Peyer's patch (tissue), 4 donors: Measurements from ENCODE around the gene CLDN5. TPM values are rescaled to one million over a fixed set of nuclear protein-coding genes. Genes with fewer than 3 reads are reported as not detected.
"Not testable (repeated sequence)": the region's sequence is repeated elsewhere in the genome, so short reads cannot be mapped to it uniquely, and the experiment has no call there.

Experiments
- DNase-seq, 3 donors: peaks; one replicate each; pipeline ENCODE4 v3.0.0-alpha.2; 2017 to 2019
- H3K27ac ChIP-seq, 4 donors: fragments of 200-600 bp; sonication (generic); one replicate each; pipeline ENCODE4 v1.5.1; 2016 to 2019
- H3K27me3 ChIP-seq, 2 donors: fragments of 200-600 bp; sonication (generic); one replicate each; pipeline ENCODE4 v1.5.1; 2019
- H3K36me3 ChIP-seq, 3 donors: fragments of 200-600 bp; sonication (generic); one replicate each; pipeline ENCODE4 v1.5.1; 2016 to 2019
- H3K4me1 ChIP-seq, 4 donors: fragments of 200-600 bp; sonication (generic); one replicate each; pipeline ENCODE4 v1.5.1; 2016 to 2019
- H3K4me3 ChIP-seq, 4 donors: fragments of 200-600 bp; sonication (generic); 1 replicate in 3 of 4; 2 replicates in 1 of 4; pipeline ENCODE4 v1.5.1; 2016 to 2019; ENCODE audit warnings: mild to moderate bottlenecking in 1 of 4
- H3K9me3 ChIP-seq, 4 donors: fragments of 200-600 bp; sonication (generic); one replicate each; pipeline ENCODE4 v1.5.1; 2016 to 2019; ENCODE audit warnings: mild to moderate bottlenecking in 1 of 4
- POLR2A ChIP-seq, 2 donors: fragments of 450-650 bp; IDR thresholded peaks; one replicate each; pipeline ENCODE4 v1.5.1; 2017; ENCODE audit warnings: antibody characterized with exemption in 2 of 2, mild to moderate bottlenecking in 2 of 2, moderate library complexity in 2 of 2
- total RNA-seq, 4 donors: library from RNA; depleted of rRNA; stranded (reverse); fragments of >200 nt; gene quantifications; one replicate each; pipeline ENCODE4 v1.1.0, GENCODE V29; 2016
- TF ChIP-seq, protein P1 (sequence below), 6 experiments: fragments of 450-650 bp in 4 of 6; fragments of 200-600 bp in 2 of 6; sonication (generic) in 1 of 6; IDR thresholded peaks; one replicate each; pipeline ENCODE4 v1.5.1; 2017 to 2019; ENCODE audit warnings: antibody characterized with exemption in 6 of 6, mild to moderate bottlenecking in 3 of 6, moderate library complexity in 1 of 6

CLDN5 gene
- total RNA-seq, 4 donors from 2014 or later, result 27.0 to 67.0 (median 34.1) TPM

DNA sequence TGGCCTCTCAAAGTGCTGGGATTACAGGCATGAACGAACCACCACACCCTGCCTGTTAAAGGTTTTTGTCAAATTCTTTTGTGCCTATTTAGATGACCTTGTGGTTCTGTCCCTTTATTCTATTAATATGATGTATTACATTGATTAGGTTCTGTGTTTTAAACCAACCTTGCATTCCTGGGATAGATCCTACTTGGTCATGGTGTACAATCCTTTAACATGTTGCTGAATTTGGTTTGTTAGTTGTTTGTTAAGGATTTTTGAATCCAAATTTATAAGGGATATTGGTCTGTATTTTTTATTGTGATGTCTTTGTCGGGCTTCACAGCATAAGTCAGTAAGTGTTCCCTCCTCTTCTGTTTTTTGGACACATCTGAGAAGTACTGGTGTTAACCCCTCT, 29.0 kb upstream of the CLDN5 start:
- no peak overlapping the region for H3K27ac ChIP-seq
- no peaks in the 10 kb centered on the region for H3K36me3 ChIP-seq
- H3K9me3 ChIP-seq, result no peaks in the 10 kb centered on the region
- no peak overlapping the region for H3K4me3 ChIP-seq
- H3K27me3 ChIP-seq, result no peaks in the 10 kb centered on the region
- no peak for TF ChIP-seq POLR2A (IDR thresholded peaks at IDR 0.05)
- TF ChIP-seq, protein P1, sequence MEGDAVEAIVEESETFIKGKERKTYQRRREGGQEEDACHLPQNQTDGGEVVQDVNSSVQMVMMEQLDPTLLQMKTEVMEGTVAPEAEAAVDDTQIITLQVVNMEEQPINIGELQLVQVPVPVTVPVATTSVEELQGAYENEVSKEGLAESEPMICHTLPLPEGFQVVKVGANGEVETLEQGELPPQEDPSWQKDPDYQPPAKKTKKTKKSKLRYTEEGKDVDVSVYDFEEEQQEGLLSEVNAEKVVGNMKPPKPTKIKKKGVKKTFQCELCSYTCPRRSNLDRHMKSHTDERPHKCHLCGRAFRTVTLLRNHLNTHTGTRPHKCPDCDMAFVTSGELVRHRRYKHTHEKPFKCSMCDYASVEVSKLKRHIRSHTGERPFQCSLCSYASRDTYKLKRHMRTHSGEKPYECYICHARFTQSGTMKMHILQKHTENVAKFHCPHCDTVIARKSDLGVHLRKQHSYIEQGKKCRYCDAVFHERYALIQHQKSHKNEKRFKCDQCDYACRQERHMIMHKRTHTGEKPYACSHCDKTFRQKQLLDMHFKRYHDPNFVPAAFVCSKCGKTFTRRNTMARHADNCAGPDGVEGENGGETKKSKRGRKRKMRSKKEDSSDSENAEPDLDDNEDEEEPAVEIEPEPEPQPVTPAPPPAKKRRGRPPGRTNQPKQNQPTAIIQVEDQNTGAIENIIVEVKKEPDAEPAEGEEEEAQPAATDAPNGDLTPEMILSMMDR (IDR thresholded peaks at IDR 0.05), result no peak
- DNase-seq, result no peak
- H3K4me1 ChIP-seq, result no peaks in the 10 kb centered on the region

DNA sequence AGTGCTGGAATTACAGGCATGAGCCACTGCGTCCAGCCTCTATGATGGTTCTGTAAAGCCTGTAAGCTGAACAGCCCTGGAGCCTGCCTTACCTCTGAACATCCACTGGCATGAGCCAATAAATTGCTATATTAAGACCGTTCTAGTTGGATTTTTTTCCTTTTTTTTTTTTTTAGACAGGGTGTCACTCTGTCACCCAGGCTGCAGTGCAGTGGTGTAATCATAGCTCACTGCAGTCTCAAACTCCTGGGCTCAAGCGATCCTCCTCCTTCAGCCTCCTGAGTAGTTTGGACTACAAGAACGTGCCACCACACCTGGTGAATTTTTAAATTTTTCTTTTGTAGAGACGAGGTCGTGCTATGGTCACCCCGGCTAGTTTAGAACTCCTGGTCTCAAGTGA, 26.2 kb upstream of the CLDN5 start:
- H3K27me3 ChIP-seq, result no peaks in the 10 kb centered on the region
- H3K9me3 ChIP-seq, result no peaks in the 10 kb centered on the region
- no peak overlapping the region for H3K27ac ChIP-seq
- TF ChIP-seq, protein P1 (IDR thresholded peaks at IDR 0.05), result no peak
- no peak for TF ChIP-seq POLR2A (IDR thresholded peaks at IDR 0.05)
- H3K4me1 ChIP-seq, result no peaks in the 10 kb centered on the region
- peak in 1 of 3 donors; percentile 11 for DNase-seq
- H3K36me3 ChIP-seq, result no peaks in the 10 kb centered on the region
- no peak overlapping the region for H3K4me3 ChIP-seq

DNA sequence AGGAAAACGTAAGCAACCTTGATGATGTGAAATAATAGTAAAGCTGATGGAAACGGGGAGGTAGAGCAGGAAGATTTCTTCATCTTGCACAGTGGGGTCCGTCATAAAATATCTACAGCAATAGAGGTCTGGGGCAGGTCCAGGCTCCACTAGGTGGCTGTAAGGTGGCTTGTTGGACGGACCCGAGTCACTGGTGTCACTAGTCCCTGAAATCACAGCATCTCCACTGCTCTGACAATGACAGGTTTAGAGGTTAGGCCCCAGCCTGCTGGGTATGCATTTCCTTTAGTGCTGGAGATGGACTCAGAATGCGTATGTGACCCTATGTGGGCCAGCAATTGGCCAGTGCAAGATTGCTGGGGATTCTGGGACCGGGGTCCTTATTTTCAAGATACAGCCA, 25.2 kb upstream of the CLDN5 start:
- H3K4me1 ChIP-seq, result no peaks in the 10 kb centered on the region
- no peaks in the 10 kb centered on the region for H3K36me3 ChIP-seq
- no peak for TF ChIP-seq POLR2A (IDR thresholded peaks at IDR 0.05)
- TF ChIP-seq, protein P1 (IDR thresholded peaks at IDR 0.05), result no peak
- peak in 1 of 3 donors; percentile 24 for DNase-seq
- H3K27me3 ChIP-seq, result no peaks in the 10 kb centered on the region
- H3K9me3 ChIP-seq, result no peaks in the 10 kb centered on the region
- no peak overlapping the region for H3K27ac ChIP-seq
- no peak overlapping the region for H3K4me3 ChIP-seq

DNA sequence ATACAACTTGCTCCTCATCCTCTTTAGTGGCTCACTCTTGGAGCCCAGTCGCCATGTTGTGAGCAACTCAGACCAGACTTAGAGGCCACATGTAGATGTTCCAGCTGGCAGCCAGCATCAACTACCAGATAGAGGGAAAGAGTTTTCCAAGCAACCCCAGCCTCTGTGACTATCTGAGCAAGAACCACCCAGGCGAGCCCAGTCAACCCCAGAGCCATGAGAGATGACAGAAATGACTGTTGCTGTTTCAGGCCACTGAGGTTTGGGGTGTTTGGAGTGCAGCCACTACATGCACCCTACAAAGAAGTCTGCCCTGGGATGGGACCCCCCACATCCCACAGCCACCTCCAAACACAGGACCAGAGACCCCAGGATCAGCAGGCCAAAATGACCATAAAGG, 24.8 kb upstream of the CLDN5 start:
- Histone ChIP-seq H3K27ac (no peak overlapping the region), H3K4me3 (no peak overlapping the region), H3K36me3 (no peaks in the 10 kb centered on the region), H3K27me3 (no peaks in the 10 kb centered on the region), H3K4me1 (no peaks in the 10 kb centered on the region), H3K9me3 (no peaks in the 10 kb centered on the region)
- DNase-seq, result peak in 1 of 3 donors; percentile 19
- TF ChIP-seq POLR2A (IDR thresholded peaks at IDR 0.05), result no peak
- TF ChIP-seq, protein P1 (IDR thresholded peaks at IDR 0.05), result no peak

DNA sequence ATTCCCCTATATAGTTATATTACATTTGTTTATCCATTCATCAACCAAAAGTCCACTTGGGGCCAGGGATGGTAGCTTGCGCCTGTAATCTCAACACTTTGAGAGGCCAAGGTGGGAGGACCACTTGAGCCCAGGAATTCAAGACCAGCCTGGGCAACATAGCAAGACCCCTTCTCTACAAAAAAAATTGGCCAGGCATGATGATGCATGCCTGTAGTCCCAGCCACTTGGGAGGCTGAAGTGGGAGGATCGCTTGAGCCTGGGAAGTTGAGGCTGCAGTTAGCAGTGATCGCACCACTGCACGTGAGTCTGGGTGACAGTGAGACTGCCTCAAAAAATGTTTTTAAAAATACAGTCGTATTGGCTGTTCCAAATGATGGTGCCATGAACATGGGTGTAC, 24.2 kb upstream of the CLDN5 start:
- not testable (repeated sequence) for H3K36me3 ChIP-seq, H3K4me1 ChIP-seq, H3K27me3 ChIP-seq, H3K9me3 ChIP-seq, H3K27ac ChIP-seq, H3K4me3 ChIP-seq
- peak in 1 of 3 donors; percentile 11 for DNase-seq

DNA sequence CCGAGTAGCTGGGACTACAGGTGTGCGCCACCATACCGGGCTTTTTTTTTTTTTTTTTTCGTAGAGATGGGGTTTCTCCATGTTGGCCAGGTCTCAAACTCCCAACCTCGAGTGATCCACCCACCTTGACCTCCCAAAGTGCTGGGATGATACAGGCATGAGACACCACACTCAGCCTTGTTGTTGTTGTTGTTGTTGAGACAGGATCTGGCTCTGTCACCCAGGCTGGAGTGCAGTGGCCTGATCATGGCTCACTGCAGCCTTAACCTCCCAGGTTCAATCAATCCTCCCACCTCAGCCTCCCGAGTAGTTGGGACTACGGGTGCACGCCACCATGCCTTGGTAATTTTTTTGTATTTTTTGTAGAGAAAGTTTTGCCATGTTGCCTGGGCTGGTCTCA, 23.4 kb upstream of the CLDN5 start:
- H3K36me3 ChIP-seq, result no peaks in the 10 kb centered on the region
- H3K9me3 ChIP-seq, result no peaks in the 10 kb centered on the region
- no peaks in the 10 kb centered on the region for H3K27me3 ChIP-seq
- no peak overlapping the region for H3K4me3 ChIP-seq
- H3K27ac ChIP-seq, result no peak overlapping the region
- peak in 1 of 3 donors; percentile 13 for DNase-seq
- TF ChIP-seq, protein P1 (IDR thresholded peaks at IDR 0.05), result no peak
- TF ChIP-seq POLR2A (IDR thresholded peaks at IDR 0.05), result no peak
- H3K4me1 ChIP-seq, result no peaks in the 10 kb centered on the region
